ENCODE results near the gene REPS2.

- TF ChIP-seq, protein P1, sequence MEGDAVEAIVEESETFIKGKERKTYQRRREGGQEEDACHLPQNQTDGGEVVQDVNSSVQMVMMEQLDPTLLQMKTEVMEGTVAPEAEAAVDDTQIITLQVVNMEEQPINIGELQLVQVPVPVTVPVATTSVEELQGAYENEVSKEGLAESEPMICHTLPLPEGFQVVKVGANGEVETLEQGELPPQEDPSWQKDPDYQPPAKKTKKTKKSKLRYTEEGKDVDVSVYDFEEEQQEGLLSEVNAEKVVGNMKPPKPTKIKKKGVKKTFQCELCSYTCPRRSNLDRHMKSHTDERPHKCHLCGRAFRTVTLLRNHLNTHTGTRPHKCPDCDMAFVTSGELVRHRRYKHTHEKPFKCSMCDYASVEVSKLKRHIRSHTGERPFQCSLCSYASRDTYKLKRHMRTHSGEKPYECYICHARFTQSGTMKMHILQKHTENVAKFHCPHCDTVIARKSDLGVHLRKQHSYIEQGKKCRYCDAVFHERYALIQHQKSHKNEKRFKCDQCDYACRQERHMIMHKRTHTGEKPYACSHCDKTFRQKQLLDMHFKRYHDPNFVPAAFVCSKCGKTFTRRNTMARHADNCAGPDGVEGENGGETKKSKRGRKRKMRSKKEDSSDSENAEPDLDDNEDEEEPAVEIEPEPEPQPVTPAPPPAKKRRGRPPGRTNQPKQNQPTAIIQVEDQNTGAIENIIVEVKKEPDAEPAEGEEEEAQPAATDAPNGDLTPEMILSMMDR (IDR thresholded peaks at IDR 0.05; ENCODE audit: insufficient read depth, low read depth, low read length) = peak; percentile 26
- TF ChIP-seq EZH2 (IDR thresholded peaks at IDR 0.05; ENCODE audit: insufficient read depth, low read length) = no peak
These were observed 60.8 kb downstream of the REPS2 start for GRCh38 chrX:17007134-17007768.

Measured in astrocyte (in vitro differentiated cells and primary cell).